Heart right ventricle (tissue), 16 donors: ENCODE measurements around the gene IFI30. TPM values are rescaled to one million over a fixed set of nuclear protein-coding genes. Genes with fewer than 3 reads are reported as not detected.

Experiments used
- ATAC-seq, 8 donors: fragments of 200-7000 bp; cut with Tn5 transposase; one replicate each; pipeline ENCODE4 v1.9.1; 2020; ENCODE audit warnings: mild to moderate bottlenecking in 8 of 8, moderate library complexity in 8 of 8, moderate number of reproducible peaks in 1 of 8
- DNase-seq, 2 donors: peaks; one replicate each; pipeline ENCODE4 v3.0.0-alpha.2; 2020
- H3K27ac ChIP-seq, 10 donors: fragments of 200-600 bp; sonication (generic) in 2 of 10; one replicate each; pipeline versions ENCODE4 v1.5.0 to v1.8.0; 2020 to 2022; ENCODE audit warnings: mild to moderate bottlenecking in 3 of 10
- H3K27me3 ChIP-seq, 7 donors: fragments of 200-600 bp; one replicate each; pipeline ENCODE4 v1.8.0; 2021 to 2022; ENCODE audit warnings: mild to moderate bottlenecking in 2 of 7
- H3K36me3 ChIP-seq, 9 donors: fragments of 200-600 bp; sonication (generic) in 1 of 9; one replicate each; pipeline versions ENCODE4 v1.5.0 to v1.8.0; 2020 to 2022; ENCODE audit warnings: mild to moderate bottlenecking in 2 of 9
- H3K4me1 ChIP-seq, 9 donors: fragments of 200-600 bp; sonication (generic) in 1 of 9; one replicate each; pipeline versions ENCODE4 v1.5.0 to v1.8.0; 2020 to 2022; ENCODE audit warnings: mild to moderate bottlenecking in 4 of 9
- H3K4me3 ChIP-seq, 10 donors: fragments of 200-600 bp; sonication (generic) in 2 of 10; one replicate each; pipeline versions ENCODE4 v1.5.0 to v1.8.0; 2020 to 2022; ENCODE audit warnings: mild to moderate bottlenecking in 7 of 10, moderate library complexity in 2 of 10
- H3K9me3 ChIP-seq, 11 donors: fragments of 200-600 bp in 10 of 11; sonication (generic) in 2 of 11; one replicate each; pipeline versions ENCODE4 v1.5.0 to v1.8.0; 2013 to 2022; ENCODE audit warnings: mild to moderate bottlenecking in 2 of 11, control low read depth in 1 of 11, moderate library complexity in 1 of 11
- CTCF ChIP-seq, 9 donors: fragments of 200-600 bp; sonication (generic) in 2 of 9; IDR thresholded peaks; one replicate each; pipeline versions ENCODE4 v1.5.0 to v1.8.0; 2021 to 2022; ENCODE audit warnings: antibody characterized with exemption in 9 of 9, mild to moderate bottlenecking in 5 of 9, moderate library complexity in 1 of 9
- WGBS, 2 donors: extraction: QIAGEN DNeasy Blood & Tissue Kit; methylation state at CpG; one replicate each; pipeline ENCODE4 v1.1.7; 2013; ENCODE audit warnings: inconsistent platforms in 1 of 2; 5-methylcytosine and 5-hydroxymethylcytosine counted together
- intact Hi-C, 10 donors: fragments of 100-400 bp; cut with DNase I; formaldehyde crosslinking; loops; one replicate each; pipeline versions ENCODE4 v1.11.1 to v1.14.2; 2022
- polyA plus RNA-seq, 2 donors: library from polyadenylated mRNA; stranded (reverse); fragments of 200-250 nt; gene quantifications; one replicate each; pipeline ENCODE4 v1.2.3, GENCODE V29; 2013
- total RNA-seq, 10 donors: library from RNA; stranded (reverse); fragmentation: NEBNext Ultra II Directional in 3 of 10; extraction: Animal tissue kit (Norgen Biotek cat#: 25700) in 3 of 10; gene quantifications; one replicate each; pipeline versions ENCODE4 v1.2.1 to v1.2.4, GENCODE V29; 2021 to 2023
- donor health status: Arrhythmogenic right ventricular cardiomyopathy.
- donor health status: ischemic (EF 13 %, LVEDD 7.1; RV severe dilation, severe dysfunction).
- donor health status: healthy with polysubstance abuse.
- donor health status: DM: no; HTN: yes; CAD: no.
- donor health status: DM: no; HTN: no; CAD: no.
- donor health status: ischemic (EF 25% LVEDD 6.9; RV normal size, moderate dysfunction).
- donor health status: ischemic (EF 25% LVEDD 5.7; RV mildly dilated, moderate dysfunction).
- donor health status: healthy.
- donor health status: DM: yes; HTN: yes; CAD: no.
- donor health status: Ischemic cardiomyopathy.
- donor health status: ischemic (EF 35%, LVEDD 5.7; RV mildly dilated, moderate dysfunction).
- donor health status: nonischemic (EF 11% LVEDD 7.7; RV severe dilation, severe dysfunction).
- donor health status: DM: yes; HTN: yes; CAD: no.
- donor health status: PGD.
- donor health status: ischemic (EF 29% LVEDD 5.4; RV normal size, mild dysfunction).
- donor health status: nonischemic (EF 23%, LVEDD 6.1; RV moderate dilation, normal function).

The IFI30 gene
- total and polyA plus RNA-seq, 12 donors = 6.5 to 241 (median 11.9) TPM

- WGBS, 2 donors = 98 to 100% methylated on average over 1 of the region's 1 CpG
- Histone ChIP-seq H3K36me3 (peaks cover 0 to 92% (median 32%) of the 10 kb centered on the region in 9 donors), H3K27me3 (no peaks in the 10 kb centered on the region), H3K27ac (no peak overlapping the region), H3K4me1 (peaks cover 0 to 4% (median 0%) of the 10 kb centered on the region in 9 donors), H3K9me3 (no peaks in the 10 kb centered on the region), H3K4me3 (no peak overlapping the region)
- no peak for DNase-seq
- TF ChIP-seq CTCF (IDR thresholded peaks at IDR 0.05) = no peak
- intact Hi-C loops = no loop called here
- no peak for ATAC-seq
Measured at GRCh38 chr19:18140473-18140872, 33.1 kb upstream of the IFI30 start.

- intact Hi-C loops = no loop called here
- DNase-seq (no peak), ATAC-seq (no peak)
- Histone ChIP-seq H3K9me3 (no peaks in the 10 kb centered on the region), H3K4me3 (no peak overlapping the region), H3K27me3 (no peaks in the 10 kb centered on the region), H3K27ac (no peak overlapping the region), H3K36me3 (peaks cover 0 to 92% (median 37%) of the 10 kb centered on the region in 9 donors), H3K4me1 (peaks cover 0 to 4% (median 0%) of the 10 kb centered on the region in 9 donors)
- TF ChIP-seq CTCF (IDR thresholded peaks at IDR 0.05) = no peak
- 91 to 97% methylated on average over 6 of the region's 6 CpGs for WGBS, 2 donors
Measured at GRCh38 chr19:18141031-18141430, 32.6 kb upstream of the IFI30 start.

- H3K4me3 ChIP-seq = no peak overlapping the region
- H3K36me3 ChIP-seq = peaks cover 0 to 94% (median 37%) of the 10 kb centered on the region in 9 donors
Measured at GRCh38 chr19:18143902-18144301, 29.7 kb upstream of the IFI30 start.

GRCh38 chr19:18144361-18144760 is 29.3 kb upstream of the IFI30 start:
- Histone ChIP-seq H3K27me3 (no peaks in the 10 kb centered on the region), H3K4me1 (no peaks in the 10 kb centered on the region), H3K4me3 (no peak overlapping the region), H3K36me3 (peaks cover 0 to 91% (median 37%) of the 10 kb centered on the region in 9 donors), H3K9me3 (no peaks in the 10 kb centered on the region), H3K27ac (no peak overlapping the region)
- TF ChIP-seq CTCF (IDR thresholded peaks at IDR 0.05) = no peak
- intact Hi-C loops = no loop called here
- ATAC-seq = no peak
- WGBS, 2 donors = 91 to 92% methylated on average over 16 of the region's 16 CpGs
- DNase-seq = no peak

More at GRCh38 chr19:18143902-18144301, 29.7 kb upstream of the IFI30 start:
- DNase-seq (no peak), ATAC-seq (no peak)
- WGBS, 2 donors = 92 to 96% methylated on average over 3 of the region's 3 CpGs
- intact Hi-C loops = no loop called here
- Histone ChIP-seq H3K27me3 (no peaks in the 10 kb centered on the region), H3K9me3 (no peaks in the 10 kb centered on the region), H3K27ac (no peak overlapping the region), H3K4me1 (no peaks in the 10 kb centered on the region)
- TF ChIP-seq CTCF (IDR thresholded peaks at IDR 0.05) = no peak
